Left cardiac atrium (tissue), 4 donors: ENCODE results near the gene PSENEN. TPM values are rescaled to one million over a fixed set of nuclear protein-coding genes. Genes with fewer than 3 reads are reported as not detected.

Experiments used
- ATAC-seq, 2 donors: fragments of 200-7000 bp; cut with Tn5 transposase; one replicate each; pipeline ENCODE4 v1.9.1; 2020; ENCODE audit warnings: mild to moderate bottlenecking in 2 of 2, moderate library complexity in 2 of 2
- DNase-seq: peaks from one replicate; pipeline ENCODE4 v3.0.0-alpha.2; 2020
- intact Hi-C, 2 donors: fragments of 100-400 bp; cut with DNase I; formaldehyde crosslinking; loops; one replicate each; pipeline versions ENCODE4 v1.14.1 to v1.15.1; 2022 to 2023
- long read RNA-seq: library from polyadenylated mRNA; unstranded; transcript quantifications from one replicate; pipeline ENCODE4 v2.0.0, GENCODE V29; 2021
- total RNA-seq, 2 donors: library from RNA; stranded (reverse); fragmentation: NEBNext Ultra II Directional; extraction: Animal tissue kit (Norgen Biotek cat#: 25700); gene quantifications; one replicate each; pipeline ENCODE4 v1.2.1, GENCODE V29; 2021
- donor health status: DM: no; HTN: yes; CAD: no.
- donor health status: DM: no; HTN: yes; CAD: no; lungs with severe emphysema.
- donor health status: DM: yes; HTN: yes; CAD: no.
- donor health status: Dilated cardiomyopathy.

PSENEN gene, protein sequence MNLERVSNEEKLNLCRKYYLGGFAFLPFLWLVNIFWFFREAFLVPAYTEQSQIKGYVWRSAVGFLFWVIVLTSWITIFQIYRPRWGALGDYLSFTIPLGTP
- total RNA-seq = 10 to 100 TPM; 41.7 to 46.6 TPM
- long read RNA-seq, partial matches to known transcripts = 0 of 1 reads
- long read RNA-seq, other reads (novel, unspliced or antisense) = 0 of 1 reads

DNA sequence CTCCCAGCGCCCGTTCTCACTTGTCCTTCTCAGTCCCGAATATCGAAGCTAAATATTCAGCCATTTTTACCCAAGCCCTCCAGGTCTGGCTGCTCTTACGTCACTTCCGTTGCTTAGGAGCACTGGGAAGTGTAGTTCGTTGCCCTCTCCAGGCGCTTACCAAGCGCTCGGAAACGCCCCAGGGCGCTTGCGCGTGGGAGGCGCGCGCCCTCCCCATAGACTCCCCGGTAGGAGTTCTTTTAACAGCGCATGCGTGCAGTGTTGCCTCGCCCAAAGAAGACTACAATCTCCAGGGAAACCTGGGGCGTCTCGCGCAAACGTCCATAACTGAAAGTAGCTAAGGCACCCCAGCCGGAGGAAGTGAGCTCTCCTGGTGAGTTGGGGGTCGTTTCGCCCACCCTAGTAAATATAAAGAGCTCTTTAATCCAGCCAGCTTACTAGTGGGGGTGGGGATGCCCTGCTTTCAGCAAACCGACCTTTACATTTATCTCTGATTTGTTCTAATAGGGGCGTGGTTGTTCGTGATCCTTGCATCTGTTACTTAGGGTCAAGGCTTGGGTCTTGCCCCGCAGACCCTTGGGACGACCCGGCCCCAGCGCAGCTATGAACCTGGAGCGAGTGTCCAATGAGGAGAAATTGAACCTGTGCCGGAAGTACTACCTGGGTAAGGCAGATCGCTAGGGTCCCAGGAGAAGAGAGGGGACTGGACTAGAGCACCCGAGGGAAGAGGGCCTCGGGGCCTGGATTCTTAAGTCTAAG is at the start of gene PSENEN, which contains the start of gene U2AF1L4:
Gene PSENEN, plus strand, starts transcription at position 324 of the 759 bp plus-strand sequence. Its CDS starts 280 bp downstream, at position 604.
Gene U2AF1L4, minus strand, starts transcription at position 91 of the 759 bp plus-strand sequence. Its CDS starts 27 bp downstream, at position 64.
- intact Hi-C loops = loop anchor here in 1 of 2 donors (10.0 kb wide), 1 partner anchor 189 kb away; the partner anchor contains the start of gene LRFN3
- ATAC-seq (peak; percentile 83 to 85), DNase-seq (peak; percentile 97)

DNA sequence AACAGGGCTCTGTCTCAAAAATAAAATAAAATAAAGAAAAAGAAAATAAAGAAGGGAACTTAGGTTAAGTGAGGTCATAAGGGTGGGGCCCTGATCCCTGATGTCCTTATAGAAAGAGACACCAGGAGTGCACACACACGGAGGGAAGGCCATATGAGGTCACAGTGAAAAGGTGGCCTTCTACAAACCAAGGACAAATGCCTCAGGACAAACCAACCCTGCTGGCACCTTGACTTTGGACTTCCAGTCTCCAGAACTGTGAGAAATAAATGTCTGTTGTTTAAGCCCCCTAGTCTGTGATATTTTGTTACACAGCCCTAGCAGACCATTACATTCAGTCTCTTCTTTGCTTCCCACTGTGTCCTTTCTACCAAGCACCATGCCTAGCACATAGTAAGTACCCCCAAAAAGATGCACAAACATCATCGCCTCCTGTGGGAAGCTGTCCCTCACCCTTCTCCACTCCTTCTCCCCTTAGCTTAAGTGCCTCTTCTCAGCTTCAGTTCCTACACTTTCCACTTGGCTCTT is 49.5 kb upstream of the PSENEN start:
- intact Hi-C loops = loop anchor here in 1 of 2 donors (2.0 kb wide), 1 partner anchor 237 kb away; no protein-coding TSS in a partner anchor
- ATAC-seq (no peak), DNase-seq (no peak)

DNA sequence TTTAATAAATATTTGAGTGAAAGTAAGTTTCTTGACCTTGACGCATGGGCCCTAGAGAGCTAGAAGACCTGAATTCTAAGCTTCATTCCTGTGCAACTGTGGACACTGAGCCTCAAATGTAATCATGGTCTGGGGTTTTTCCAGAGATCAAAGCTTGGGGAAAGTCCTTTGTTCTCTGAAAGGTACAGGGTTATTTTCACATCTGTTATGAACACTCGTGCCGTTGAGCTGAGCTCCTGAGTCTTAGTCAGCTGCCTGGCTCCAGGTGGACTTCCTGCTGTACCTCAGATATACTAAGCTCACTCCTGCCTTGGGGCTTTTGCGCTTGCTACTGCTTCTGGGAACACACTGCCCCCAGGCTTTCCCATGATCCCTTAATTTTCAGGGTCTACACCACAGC is 48.6 kb upstream of the PSENEN start:
- intact Hi-C loops = no loop called here
- ATAC-seq (no peak), DNase-seq (no peak)

DNA sequence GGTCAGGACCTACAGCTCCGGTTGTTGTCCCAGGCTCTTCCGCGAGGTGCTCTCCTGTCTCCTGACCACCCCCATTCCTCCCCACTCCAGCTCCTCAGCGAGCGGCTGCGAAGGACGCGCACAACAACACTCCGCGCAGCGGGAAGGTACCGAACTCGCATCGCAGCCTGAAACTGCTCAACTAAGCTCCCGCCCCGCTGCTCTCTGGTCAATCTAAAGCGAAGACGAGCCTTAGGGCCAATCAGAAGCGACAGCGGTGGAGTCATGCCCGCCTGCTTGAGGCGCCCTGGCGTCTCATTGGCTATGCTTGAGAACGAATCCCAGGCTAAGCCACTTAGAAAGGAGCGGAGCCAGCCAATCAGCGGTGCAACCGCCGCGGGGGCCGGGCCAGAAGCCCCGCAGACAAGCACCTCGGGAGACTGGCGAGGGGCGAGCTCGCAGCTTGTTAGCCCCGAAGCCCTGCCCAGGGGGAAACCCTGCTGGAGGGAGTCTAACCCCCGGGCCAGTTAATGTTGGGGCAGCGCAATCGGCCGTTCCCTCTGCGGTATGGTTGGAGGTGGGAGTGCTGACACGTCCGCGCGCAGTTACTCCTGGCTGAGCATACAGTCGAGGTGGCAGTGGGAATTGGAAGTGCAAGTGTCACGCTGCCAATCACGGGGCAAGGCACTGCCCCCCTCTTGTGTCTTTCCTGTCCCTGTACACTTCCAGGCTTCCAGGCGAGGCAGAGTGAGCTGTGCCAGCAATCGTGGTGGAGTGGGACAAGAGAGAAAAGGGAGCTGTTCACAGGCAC is 43.0 kb upstream of the PSENEN start:
- intact Hi-C loops = no loop called here
- ATAC-seq = peak; percentile 100

DNA sequence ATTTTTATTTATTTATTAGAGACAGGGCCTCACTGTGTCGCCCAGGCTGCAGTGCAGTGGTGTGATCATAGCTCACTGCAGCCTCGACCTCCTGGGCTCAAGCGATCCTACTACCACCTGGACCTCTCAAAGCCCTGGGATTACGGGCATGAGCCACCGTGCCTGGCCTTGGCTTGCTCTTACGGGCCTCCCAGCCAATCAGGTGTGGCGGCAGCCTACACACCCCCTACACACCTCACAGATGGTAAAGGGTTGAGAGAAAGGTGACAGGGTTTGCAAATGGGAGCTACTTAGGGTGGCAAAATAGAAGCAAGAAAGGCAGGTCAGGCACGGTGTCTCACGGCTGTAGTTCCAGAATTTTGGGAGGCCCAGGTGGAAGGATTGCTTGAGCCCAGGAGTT is 42.1 kb upstream of the PSENEN start:
- intact Hi-C loops = no loop called here
- ATAC-seq = no peak
- no peak for DNase-seq

More for the DNA sequence above, 43.0 kb upstream of the PSENEN start:
- DNase-seq = peak; percentile 97

DNA sequence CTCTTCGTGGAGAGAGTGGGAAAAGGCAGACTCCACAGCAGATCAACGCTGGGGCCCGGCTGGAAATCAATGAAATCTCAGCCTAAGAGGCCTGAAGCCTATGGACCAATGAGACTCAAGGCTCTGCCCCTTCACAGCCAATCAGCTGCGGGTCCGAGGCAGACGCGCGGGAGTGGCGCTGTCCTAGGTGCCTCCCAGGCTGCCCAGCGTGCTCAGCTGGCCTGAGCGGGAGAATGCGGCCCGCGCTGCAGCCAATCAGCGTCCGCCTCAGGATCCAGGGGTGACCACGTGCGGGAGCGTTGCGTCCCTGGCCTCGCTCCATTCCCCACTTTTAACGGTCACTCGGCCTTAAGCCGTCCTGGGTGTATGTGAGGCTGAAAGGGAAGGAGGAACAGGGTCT is 41.2 kb upstream of the PSENEN start, which contains the start of gene ZBTB32:
Gene ZBTB32, plus strand, starts transcription at position 341 of the 400 bp plus-strand sequence. CDS start 10,069 bp downstream, outside the sequence.
- no peak for DNase-seq
- peak in 1 of 2 donors; percentile 27 for ATAC-seq
- intact Hi-C loops = no loop called here

DNA sequence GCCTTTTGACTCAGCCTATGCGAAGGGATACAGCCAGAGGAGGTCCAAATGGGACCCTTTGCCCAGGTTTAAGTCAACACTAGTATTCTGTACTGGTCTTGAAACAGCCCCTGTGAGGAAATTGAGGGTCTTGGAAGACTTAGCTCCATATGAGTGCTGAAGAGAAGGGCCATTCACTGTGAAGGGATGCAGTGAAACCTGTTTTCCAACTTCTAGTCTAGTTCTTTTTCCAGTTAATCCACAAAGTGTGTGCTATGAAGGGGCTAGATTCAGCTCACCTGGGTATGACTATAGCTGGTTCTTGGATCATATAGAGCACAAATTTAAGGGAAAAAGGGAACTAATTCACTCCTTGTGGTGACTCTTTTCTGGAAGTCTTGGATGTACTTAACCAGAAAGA is 37.1 kb upstream of the PSENEN start:
- intact Hi-C loops = no loop called here
- ATAC-seq (no peak), DNase-seq (no peak)

DNA sequence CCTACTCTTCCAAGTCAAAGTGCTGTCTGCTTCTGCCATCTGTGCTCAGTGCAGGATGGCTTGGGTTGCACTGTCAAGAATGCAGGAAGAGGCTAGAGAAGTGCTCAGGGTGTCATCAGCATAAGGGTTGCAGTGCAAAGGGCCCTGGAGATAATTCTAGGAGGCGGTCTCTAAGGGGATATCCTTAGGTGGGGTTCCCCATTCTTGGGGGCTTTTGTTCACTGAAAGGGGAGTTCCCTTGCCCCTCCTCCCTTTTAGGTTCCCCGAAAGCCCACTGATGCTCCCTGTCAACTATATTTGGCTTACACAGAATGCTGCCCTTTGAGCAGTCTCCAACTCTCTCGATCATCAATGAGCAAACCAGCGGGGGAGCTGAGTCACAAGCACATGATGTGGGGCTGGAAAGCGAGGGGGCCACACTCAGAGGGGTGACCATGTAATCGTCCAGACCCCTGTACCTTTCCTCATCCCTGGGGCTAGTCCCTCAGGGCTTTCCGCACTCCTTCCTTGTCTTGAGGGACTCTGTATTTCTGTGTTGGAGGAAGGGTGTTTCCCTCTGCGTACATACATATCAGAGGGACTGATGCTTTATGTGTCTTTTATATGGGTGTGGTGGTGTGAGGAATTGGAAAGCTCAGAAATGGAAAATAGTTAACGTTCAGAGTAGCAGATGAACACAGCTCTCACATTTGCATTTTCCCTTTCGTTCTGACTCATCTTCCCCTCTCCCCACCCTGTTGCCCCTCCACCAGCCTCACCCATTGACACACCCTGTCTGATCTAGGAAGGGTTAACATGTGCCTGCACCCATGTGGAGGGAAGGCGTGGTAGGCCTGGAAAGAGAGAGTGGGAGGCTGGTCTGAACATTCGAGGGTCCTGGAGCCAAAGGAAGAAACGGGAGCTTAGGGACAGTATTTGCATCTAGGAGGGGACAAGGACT is 34.4 kb upstream of the PSENEN start:
- intact Hi-C loops = loop anchor here in 1 of 2 donors (5.0 to 10.0 kb wide), 2 partner anchors 159 to 224 kb away; partner anchors contain the start of gene LRFN3
- DNase-seq (no peak), ATAC-seq (no peak)

DNA sequence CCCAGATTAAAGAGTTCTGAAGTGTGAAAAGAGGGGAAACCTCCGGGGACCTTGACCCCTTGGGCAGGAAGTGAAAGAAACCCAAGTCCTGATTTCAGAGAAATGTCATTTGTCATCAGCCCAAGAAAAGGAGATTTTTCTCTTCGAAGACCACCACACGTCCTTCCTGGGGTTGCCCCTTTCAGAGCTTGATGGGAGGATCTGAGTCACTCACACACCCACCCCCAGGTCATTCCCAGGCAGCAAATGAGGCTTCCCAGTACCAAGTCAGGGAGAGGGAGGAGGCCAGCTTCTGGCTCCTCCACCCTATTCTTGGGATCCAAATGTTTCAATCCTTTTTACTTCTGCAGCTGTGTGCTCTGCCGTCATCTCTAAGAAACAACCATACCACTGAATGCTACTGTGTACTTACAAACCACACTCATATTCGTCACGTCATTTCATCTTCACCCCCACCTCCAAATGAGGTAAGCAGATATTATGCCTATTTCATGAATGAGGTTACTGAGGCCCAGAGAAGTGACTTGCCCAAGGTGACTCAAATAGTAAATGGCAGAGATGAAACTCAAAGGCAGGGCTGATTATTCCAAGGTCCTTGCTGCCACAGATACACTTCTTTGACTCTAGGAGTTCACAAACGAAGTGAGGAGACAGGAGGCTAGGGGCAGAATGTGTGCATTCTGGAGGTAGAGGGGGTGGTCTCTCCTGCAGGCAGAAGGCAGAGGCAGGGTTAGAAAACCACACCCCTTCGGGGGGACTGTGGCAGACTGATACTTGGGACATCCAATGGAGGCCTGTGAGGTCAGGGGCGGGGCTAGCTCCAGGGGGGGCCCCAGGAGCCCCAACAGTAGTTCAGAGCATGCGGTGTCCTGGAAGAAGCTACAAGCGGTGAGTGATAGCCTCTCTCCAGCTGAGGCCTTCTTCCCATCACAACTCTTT is 32.6 kb upstream of the PSENEN start:
- intact Hi-C loops = loop anchor here in 1 of 2 donors (5.0 to 10.0 kb wide), 2 partner anchors 161 to 222 kb away; partner anchors contain the start of gene LRFN3
- ATAC-seq = no peak
- DNase-seq = no peak

DNA sequence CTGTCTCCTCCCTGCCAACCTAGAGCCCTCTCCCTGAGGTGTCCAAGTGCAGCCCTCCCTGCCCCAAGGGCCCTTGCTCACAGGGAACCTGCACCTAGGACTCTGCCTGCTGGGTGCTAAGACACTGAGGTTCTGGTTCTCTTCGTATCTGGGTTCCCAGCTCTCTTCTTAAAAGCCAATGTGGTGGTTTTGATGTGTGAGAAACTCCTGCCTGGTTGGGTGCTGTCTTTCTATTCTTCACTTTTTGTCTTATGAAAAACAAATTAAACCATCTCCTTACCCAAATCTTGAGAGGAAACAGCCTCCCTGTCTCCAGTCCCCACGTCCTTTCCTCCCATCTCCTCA is 32.0 kb upstream of the PSENEN start:
- ATAC-seq (no peak), DNase-seq (no peak)
- intact Hi-C loops = loop anchor here in 1 of 2 donors (5.0 to 10.0 kb wide), 2 partner anchors 161 to 221 kb away; partner anchors contain the start of gene LRFN3

DNA sequence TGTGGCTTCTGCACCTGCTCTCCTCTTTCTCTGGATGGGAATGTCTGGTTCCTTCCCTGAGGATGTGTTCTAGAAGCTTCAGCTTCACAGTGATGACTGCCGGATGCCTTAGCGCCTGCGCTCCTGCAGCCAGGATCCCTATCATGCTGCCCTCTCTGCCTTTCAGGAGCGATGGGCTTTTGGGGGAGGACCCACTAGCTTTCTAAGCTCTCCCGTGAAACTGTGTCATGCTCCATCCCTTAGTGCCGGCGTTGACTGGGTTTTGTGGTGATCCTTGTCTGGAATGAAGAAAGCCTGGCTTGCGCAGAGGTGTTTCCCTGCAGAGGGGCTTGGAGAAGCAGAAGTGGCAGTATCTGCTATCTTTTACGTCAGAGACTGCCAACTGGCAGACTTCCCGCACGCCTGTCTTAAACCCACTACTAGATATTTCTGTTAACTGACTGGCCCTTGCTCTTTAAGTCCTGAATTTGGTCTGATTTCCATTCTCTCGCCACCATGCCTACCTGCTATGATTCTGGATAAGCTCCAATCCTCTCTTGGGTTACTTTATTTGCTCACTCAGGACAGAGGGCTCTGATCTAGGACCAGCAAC is 31.5 kb upstream of the PSENEN start:
- intact Hi-C loops = loop anchor here in 1 of 2 donors (5.0 to 10.0 kb wide), 2 partner anchors 162 to 221 kb away; partner anchors contain the start of gene LRFN3
- DNase-seq (no peak), ATAC-seq (no peak)

DNA sequence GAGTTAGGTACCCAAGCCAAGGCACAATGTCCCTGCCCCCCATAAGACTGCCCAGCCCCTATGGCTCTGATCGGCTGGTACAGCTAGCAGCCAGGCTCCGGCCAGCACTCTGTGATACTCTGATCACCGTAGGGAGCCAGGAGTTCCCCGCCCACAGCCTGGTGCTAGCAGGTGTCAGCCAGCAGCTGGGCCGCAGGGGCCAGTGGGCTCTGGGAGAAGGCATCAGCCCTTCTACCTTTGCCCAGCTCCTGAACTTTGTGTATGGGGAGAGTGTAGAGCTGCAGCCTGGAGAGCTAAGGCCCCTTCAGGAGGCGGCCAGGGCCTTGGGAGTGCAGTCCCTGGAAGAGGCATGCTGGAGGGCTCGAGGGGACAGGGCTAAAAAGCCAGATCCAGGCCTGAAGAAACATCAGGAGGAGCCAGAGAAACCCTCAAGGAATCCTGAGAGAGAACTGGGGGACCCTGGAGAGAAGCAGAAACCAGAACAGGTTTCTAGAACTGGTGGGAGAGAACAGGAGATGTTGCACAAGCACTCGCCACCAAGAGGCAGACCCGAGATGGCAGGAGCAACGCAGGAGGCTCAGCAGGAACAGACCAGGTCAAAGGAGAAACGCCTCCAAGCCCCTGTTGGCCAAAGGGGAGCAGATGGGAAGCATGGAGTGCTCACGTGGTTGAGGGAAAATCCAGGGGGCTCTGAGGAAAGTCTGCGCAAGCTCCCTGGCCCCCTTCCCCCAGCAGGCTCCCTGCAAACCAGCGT is 30.7 kb upstream of the PSENEN start:
- intact Hi-C loops = loop anchor here (5.0 to 10.0 kb wide), 3 partner anchors 162 to 220 kb away; partner anchors contain the start of genes LRFN3 (in 1 of the 2) and TMEM147 (in 1 of the 2)
- DNase-seq = no peak

DNA sequence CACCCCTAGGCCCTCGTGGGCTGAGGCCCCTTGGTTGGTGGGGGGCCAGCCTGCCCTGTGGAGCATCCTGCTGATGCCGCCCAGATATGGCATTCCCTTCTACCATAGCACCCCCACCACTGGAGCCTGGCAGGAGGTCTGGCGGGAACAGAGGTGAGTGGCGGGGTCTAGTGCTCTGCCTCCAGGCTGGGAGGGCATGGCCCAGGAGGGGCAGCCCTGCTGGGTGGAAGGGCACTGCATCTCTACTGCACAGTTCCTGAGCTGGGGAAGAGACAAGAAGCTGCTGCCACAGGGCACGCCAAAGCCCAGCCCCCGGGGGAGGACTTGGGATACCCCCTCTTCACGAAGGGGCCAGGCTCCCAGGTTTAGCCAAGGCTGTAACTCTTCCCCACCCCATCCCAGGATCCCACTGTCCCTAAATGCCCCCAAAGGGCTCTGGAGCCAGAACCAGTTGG is 30.1 kb upstream of the PSENEN start:
- intact Hi-C loops = loop anchor here (5.0 to 10.0 kb wide), 2 partner anchors 168 to 219 kb away; partner anchors contain the start of genes LRFN3 (in 1 of the 2) and TMEM147 (in 1 of the 2)
- DNase-seq = no peak

More for the DNA sequence above, 30.7 kb upstream of the PSENEN start:
- no peak for ATAC-seq

DNA sequence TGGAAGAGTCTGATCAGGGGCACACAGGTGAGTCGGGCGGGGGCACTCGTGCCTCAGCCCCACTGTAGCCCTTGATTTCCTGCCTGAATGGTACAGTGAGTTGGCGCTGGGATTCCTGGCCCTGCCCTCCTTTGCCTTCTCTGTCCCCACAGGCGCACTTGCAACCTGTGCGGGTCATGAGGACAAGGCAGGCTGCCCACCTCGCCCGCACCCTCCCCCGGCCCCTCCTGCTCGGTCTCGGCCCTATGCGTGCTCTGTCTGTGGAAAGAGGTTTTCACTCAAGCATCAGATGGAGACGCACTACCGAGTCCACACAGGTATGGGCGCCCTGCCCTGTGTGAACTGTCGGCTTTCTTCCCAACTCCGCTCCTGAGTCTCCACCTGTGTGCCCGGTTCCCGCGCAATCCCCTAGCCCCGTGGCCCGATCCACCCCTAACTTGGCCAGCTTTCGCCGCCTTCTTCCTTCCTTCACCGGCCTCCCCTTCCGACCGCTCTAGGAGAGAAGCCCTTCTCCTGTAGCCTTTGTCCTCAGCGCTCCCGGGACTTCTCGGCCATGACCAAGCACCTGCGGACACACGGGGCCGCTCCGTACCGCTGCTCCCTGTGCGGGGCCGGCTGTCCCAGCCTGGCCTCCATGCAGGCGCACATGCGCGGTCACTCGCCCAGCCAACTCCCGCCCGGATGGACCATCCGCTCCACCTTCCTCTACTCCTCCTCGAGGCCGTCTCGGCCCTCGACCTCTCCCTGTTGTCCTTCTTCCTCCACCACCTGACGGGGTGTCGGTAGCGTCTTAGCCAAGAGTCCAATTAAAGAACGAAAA is 29.3 kb upstream of the PSENEN start:
- intact Hi-C loops = loop anchor here (2.0 to 10.0 kb wide), 3 partner anchors 23 to 219 kb away; partner anchors contain the start of genes LRFN3 (in 1 of the 2) and TMEM147 (in 1 of the 2)
- DNase-seq = peak; percentile 73
- ATAC-seq = peak; percentile 42 to 56

More for the DNA sequence above, 30.1 kb upstream of the PSENEN start:
- ATAC-seq = no peak
